Measurements from ENCODE around the gene RHBDF2. TPM values are rescaled to one million over a fixed set of nuclear protein-coding genes. Genes with fewer than 3 reads are reported as not detected.

Gene RHBDF2
- total RNA-seq, 1 experiment from 2014 or later = 19.7 TPM

DNA sequence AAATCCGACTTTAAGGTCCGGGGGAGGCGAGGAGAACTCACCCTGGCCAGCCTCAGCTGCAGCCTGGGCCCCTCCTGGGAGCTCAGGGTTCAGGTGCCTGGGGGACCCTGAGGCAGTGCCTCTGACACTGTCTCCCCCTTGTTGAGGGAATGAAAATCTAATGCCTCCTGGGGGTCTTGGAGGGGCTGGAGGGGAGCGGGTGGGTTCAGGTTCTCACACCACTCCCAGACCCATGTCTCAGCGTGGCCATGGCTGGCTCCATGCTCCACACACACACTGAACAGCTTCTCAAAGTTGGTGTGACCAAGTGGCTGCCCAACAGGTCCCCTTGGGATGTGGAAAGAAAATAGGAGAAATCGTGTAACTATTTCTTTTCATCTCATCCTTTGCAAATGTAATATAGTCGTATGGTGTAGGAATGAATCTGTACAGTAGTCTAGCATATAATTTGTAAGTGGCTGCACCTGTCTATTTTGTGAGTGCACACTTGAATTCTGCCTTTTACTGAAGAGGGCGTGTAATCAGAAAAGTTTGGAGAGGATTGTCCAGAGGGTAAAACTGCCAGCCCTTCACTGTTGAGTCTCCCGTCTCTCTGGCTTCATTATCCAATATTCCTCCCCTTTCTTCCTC lies 37.8 kb upstream of the RHBDF2 start:
- Histone ChIP-seq H3K27me3 (ENCODE audit: insufficient read depth, low read length) (peaks cover 20% of the 10 kb centered on the region; the same call in 1 of the 2 replicates), H3K4me2 (ENCODE audit: insufficient read depth, insufficient read length, low read length) (no peak overlapping the region), H2BK15ac (ENCODE audit: low read depth, low read length) (no peak overlapping the region), H3K14ac (ENCODE audit: insufficient read depth, low read length) (no peak overlapping the region), H2BK5ac (ENCODE audit: insufficient read length, low read length) (no peak overlapping the region), H4K8ac (replicated peaks; ENCODE audit: insufficient read length, low read depth, low read length) (no peak overlapping the region), H3K27ac (ENCODE audit: insufficient read length, low read depth, low read length) (no peak overlapping the region), H3K4me1 (ENCODE audit: insufficient read depth, low read length) (peaks cover 2% of the 10 kb centered on the region; the same call in 1 of the 2 replicates), H3K23me2 (ENCODE audit: insufficient read length, low read depth, low read length, poor library complexity, severe bottlenecking) (peaks cover 11% of the 10 kb centered on the region), H3K79me2 (ENCODE audit: insufficient read depth, low read length) (no peaks in the 10 kb centered on the region), H2AK5ac (ENCODE audit: insufficient read length, low read length) (no peak overlapping the region), H3K9ac (ENCODE audit: extremely low read depth, insufficient read length, low read length) (no peak overlapping the region), H2BK20ac (ENCODE audit: low read depth, low read length, poor library complexity, severe bottlenecking) (no peak overlapping the region), H4K5ac (ENCODE audit: insufficient read length, low read depth, low read length) (no peak overlapping the region), H2AFZ (ENCODE audit: low read length) (no peak overlapping the region), H3K23ac (ENCODE audit: insufficient read length, low read depth, low read length) (no peak overlapping the region), H2BK120ac (ENCODE audit: low read depth, low read length, poor library complexity, severe bottlenecking) (no peak overlapping the region), H3K9me3 (ENCODE audit: control insufficient read depth, low read depth, low read length) (no peaks in the 10 kb centered on the region), H2BK12ac (ENCODE audit: insufficient read length, low read depth, low read length) (no peak overlapping the region), H3K79me1 (ENCODE audit: insufficient read depth, low read depth, low read length, poor library complexity, severe bottlenecking) (no peaks in the 10 kb centered on the region), H4K20me1 (ENCODE audit: control insufficient read depth, insufficient read depth, insufficient read length) (peaks cover 4% of the 10 kb centered on the region), H3K18ac (ENCODE audit: insufficient read length, low read depth, low read length) (no peak overlapping the region), H3K56ac (ENCODE audit: insufficient read length, low read depth, low read length) (no peak overlapping the region), H3K4ac (ENCODE audit: low read depth, low read length) (no peak overlapping the region), H3T11ph (ENCODE audit: low read length) (no peak overlapping the region), H4K91ac (ENCODE audit: insufficient read length, low read depth, low read length) (no peak overlapping the region)
- no peaks in the 10 kb centered on the region for H3K36me3 Mint-ChIP-seq (ENCODE audit: insufficient read depth in 1 of 3, low read depth in 3 of 3)
- peak overlapping the region; percentile 41 to 64; a peak in 4 of 5 replicates for H3K4me3 Mint-ChIP-seq
- H3K9me3 Mint-ChIP-seq = no peaks in the 10 kb centered on the region
- WGBS (ENCODE audit: extremely low coverage, insufficient read length, low lambda C conversion rate) = no CpG with 5 or more reads among the region's 9 CpGs
- TF ChIP-seq, protein P1, sequence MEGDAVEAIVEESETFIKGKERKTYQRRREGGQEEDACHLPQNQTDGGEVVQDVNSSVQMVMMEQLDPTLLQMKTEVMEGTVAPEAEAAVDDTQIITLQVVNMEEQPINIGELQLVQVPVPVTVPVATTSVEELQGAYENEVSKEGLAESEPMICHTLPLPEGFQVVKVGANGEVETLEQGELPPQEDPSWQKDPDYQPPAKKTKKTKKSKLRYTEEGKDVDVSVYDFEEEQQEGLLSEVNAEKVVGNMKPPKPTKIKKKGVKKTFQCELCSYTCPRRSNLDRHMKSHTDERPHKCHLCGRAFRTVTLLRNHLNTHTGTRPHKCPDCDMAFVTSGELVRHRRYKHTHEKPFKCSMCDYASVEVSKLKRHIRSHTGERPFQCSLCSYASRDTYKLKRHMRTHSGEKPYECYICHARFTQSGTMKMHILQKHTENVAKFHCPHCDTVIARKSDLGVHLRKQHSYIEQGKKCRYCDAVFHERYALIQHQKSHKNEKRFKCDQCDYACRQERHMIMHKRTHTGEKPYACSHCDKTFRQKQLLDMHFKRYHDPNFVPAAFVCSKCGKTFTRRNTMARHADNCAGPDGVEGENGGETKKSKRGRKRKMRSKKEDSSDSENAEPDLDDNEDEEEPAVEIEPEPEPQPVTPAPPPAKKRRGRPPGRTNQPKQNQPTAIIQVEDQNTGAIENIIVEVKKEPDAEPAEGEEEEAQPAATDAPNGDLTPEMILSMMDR (conservative IDR thresholded peaks at IDR 0.05) = no peak
- H3K27ac Mint-ChIP-seq = no peak overlapping the region
- H3K27me3 Mint-ChIP-seq (ENCODE audit: low read depth) = peaks cover 70% of the 10 kb centered on the region
- DNase-seq = no peak
- peaks cover 25 to 44% of the 10 kb centered on the region in 2 experiments for H3K4me1 Mint-ChIP-seq

Measured in H9 (cell line).